ENCODE measurements around the gene KIF19. TPM values are rescaled to one million over a fixed set of nuclear protein-coding genes. Genes with fewer than 3 reads are reported as not detected.
"Not testable (repeated sequence)": the region's sequence is repeated elsewhere in the genome, so short reads cannot be mapped to it uniquely, and the experiment has no call there.

The KIF19 gene
- polyA plus RNA-seq, 3 donors from 2014 or later = 1.9 to 6.1 (median 4.1) TPM

- H3K27ac Mint-ChIP-seq = no peak overlapping the region
- peaks cover 0 to 4% (median 0%) of the 10 kb centered on the region in 3 donors for H3K27me3 Mint-ChIP-seq (ENCODE audit: low read depth in 3 of 3)
- H3K4me1 Mint-ChIP-seq = peaks cover 3 to 7% of the 10 kb centered on the region in 2 donors
- H3K4me3 Mint-ChIP-seq = no peak overlapping the region
- H3K36me3 Mint-ChIP-seq = no peaks in the 10 kb centered on the region
- H3K9me3 Mint-ChIP-seq = no peaks in the 10 kb centered on the region
- DNase-seq = no peak
Measured at GRCh38 chr17:74402048-74402447, 76.0 kb downstream of the KIF19 start.

- no peak overlapping the region for H3K4me3 Mint-ChIP-seq
- DNase-seq = no peak
- H3K36me3 Mint-ChIP-seq = no peaks in the 10 kb centered on the region
- H3K4me1 Mint-ChIP-seq = peaks cover 3 to 10% of the 10 kb centered on the region in 2 donors
- H3K27me3 Mint-ChIP-seq (ENCODE audit: low read depth in 3 of 3) = peaks cover 0 to 4% (median 0%) of the 10 kb centered on the region in 3 donors
- no peak overlapping the region for H3K27ac Mint-ChIP-seq
- H3K9me3 Mint-ChIP-seq = no peaks in the 10 kb centered on the region
Measured at GRCh38 chr17:74403512-74404137, 77.6 kb downstream of the KIF19 start.

GRCh38 chr17:74404218-74404617 is 78.2 kb downstream of the KIF19 start:
- DNase-seq = no peak
- Mint-ChIP-seq H3K4me1 (peaks cover 3 to 10% of the 10 kb centered on the region in 2 donors), H3K27ac (no peak overlapping the region), H3K9me3 (no peaks in the 10 kb centered on the region), H3K36me3 (no peaks in the 10 kb centered on the region), H3K27me3 (ENCODE audit: low read depth in 3 of 3) (peaks cover 0 to 4% (median 0%) of the 10 kb centered on the region in 3 donors), H3K4me3 (no peak overlapping the region)

- no peak overlapping the region for H3K27ac Mint-ChIP-seq
- H3K36me3 Mint-ChIP-seq = no peaks in the 10 kb centered on the region
- peaks cover 0 to 4% (median 0%) of the 10 kb centered on the region in 3 donors for H3K27me3 Mint-ChIP-seq (ENCODE audit: low read depth in 3 of 3)
- no peaks in the 10 kb centered on the region for H3K9me3 Mint-ChIP-seq
- H3K4me3 Mint-ChIP-seq = no peak overlapping the region
- DNase-seq = no peak
- peaks cover 3 to 10% of the 10 kb centered on the region in 2 donors for H3K4me1 Mint-ChIP-seq
Measured at GRCh38 chr17:74404789-74405188, 78.8 kb downstream of the KIF19 start.

- H3K4me3 Mint-ChIP-seq; H3K27ac Mint-ChIP-seq; DNase-seq; H3K27me3 Mint-ChIP-seq (ENCODE audit: low read depth in 3 of 3); H3K36me3 Mint-ChIP-seq; H3K9me3 Mint-ChIP-seq: not testable (repeated sequence)
- peaks cover 5 to 13% of the 10 kb centered on the region in 2 donors for H3K4me1 Mint-ChIP-seq
Measured at GRCh38 chr17:74405311-74405710, 79.3 kb downstream of the KIF19 start.

Other genes starting within 250 kb of the KIF19 start
- 1,000 to 10,000 TPM in 1 of 3 donors, 100 to 1,000 TPM in 2; 638 to 1,583 (median 956) TPM for gene RPL38, start 122.5 kb upstream of the KIF19 start, polyA plus RNA-seq
- 1 to 10 TPM in 2 of 3 donors, under 1 TPM in 1; 0.15 to 2.0 (median 1.1) TPM for gene TTYH2, start 112.7 kb upstream of the KIF19 start, polyA plus RNA-seq
- under 1 TPM in 1 of 3 donors, not detected in 2; 0.74 TPM for gene DNAI2, start 52.0 kb upstream of the KIF19 start, polyA plus RNA-seq
- under 1 TPM in 1 of 3 donors, not detected in 2; 0.21 TPM for gene BTBD17, start 35.6 kb downstream of the KIF19 start, polyA plus RNA-seq
- under 1 TPM in 1 of 3 donors, not detected in 2; 0.49 TPM for gene GPR142, start 41.3 kb downstream of the KIF19 start, polyA plus RNA-seq
- gene GPRC5C, start 105.9 kb downstream of the KIF19 start, polyA plus RNA-seq = 1 to 10 TPM in 1 of 3 donors, under 1 TPM in 1, not detected in 1; 0.89 to 3.2 TPM
- 100 to 1,000 TPM; 357 to 514 (median 505) TPM for gene CD300A, start 140.4 kb downstream of the KIF19 start, polyA plus RNA-seq
- 1 to 10 TPM; 4.2 to 6.3 (median 5.5) TPM for gene CD300LB, start 205.2 kb downstream of the KIF19 start, polyA plus RNA-seq
- gene CD300C, start 219.9 kb downstream of the KIF19 start, polyA plus RNA-seq = 10 to 100 TPM; 14.4 to 37.4 (median 21.2) TPM
- 1 to 10 TPM in 2 of 3 donors, not detected in 1; 3.2 to 6.4 TPM for gene CD300H, start 241.3 kb downstream of the KIF19 start, polyA plus RNA-seq